Islet of Langerhans (tissue), 1 donor: Measurements from ENCODE around the gene CMKLR1.

Experiments used
- FAIRE-seq: peaks from one replicate; lab custom pipeline; 2011; peaks lifted over from hg19 to GRCh38; lab: Jason Lieb, UNC

The CMKLR1 gene

DNA sequence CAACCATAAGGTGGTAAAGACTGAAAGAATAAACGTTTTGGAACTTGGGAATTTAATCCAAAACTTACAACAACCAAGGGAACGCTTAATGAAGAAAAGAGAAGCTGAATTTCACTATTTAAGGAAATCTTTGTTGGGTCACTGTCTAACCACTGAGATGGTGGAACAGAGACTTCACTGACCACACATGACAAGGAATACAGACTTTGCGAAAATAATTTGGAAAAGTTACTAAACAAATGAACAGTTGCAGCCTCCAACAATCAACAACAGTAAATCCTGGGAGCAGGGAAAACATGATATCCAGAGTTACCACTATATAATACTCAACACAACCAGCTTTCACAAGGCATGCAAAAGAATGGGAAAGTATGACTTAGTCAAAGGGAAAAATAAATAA is 79.1 kb downstream of the CMKLR1 start:
- no peak for FAIRE-seq

DNA sequence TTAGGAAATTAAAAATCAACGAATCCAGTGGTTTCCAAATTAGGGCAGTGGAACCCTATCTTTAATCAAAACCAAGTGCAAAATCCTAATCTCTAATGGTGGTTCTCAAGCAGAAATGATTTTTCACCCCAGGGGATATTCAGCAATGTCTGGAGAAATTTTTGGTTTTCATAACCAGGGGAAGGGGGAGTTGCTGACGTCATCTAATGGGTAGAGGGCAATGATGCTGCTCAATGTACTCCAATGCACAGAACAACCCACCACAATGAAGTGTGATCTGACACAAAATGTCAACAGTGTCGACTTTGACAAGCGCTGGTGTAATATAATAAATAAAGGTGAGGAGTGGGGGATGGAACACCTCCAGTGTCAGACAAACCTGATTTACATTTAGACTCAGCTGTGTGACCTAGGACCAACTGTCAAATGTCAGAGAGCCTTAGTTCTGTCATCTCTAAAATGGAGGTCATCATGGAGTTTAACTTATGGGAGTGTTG is 81.5 kb downstream of the CMKLR1 start:
- FAIRE-seq, result no peak

DNA sequence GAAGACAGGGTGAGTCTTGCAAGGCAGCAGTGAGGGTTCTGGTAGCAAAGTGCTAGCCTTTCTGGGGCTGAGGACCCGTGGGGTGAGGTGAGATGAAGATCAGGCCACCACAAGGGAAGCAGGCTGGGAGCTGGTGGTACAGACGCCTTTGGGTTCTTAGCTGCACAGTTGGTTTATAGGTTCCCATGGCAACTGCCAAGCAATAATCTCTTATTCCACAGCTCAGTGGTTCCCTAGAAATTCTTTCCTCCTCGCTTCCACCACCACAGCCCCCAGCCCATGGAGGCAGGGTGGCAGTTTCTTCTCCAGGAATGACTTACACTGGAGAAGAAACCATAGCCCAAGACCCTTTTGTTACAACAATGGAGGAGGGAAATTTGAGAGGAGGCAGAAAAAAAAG is 82.1 kb downstream of the CMKLR1 start:
- FAIRE-seq, result no peak

DNA sequence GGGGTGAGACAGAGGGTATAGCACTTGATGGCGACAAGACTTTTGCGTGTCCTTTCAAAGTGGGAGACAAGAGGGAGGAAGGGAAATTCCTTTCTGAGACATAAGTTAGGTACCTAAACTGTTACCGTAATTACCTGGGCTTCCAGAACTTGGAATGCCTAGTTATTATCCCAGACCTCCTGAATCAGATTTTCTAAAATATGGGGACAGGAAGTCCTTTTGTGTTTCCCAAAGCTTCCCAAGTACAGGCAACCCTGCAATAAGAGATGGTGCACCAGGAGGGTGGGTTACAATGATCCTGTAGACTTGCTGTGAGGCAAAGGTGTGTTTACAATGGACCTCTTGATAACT is 83.9 kb downstream of the CMKLR1 start:
- FAIRE-seq, result no peak

DNA sequence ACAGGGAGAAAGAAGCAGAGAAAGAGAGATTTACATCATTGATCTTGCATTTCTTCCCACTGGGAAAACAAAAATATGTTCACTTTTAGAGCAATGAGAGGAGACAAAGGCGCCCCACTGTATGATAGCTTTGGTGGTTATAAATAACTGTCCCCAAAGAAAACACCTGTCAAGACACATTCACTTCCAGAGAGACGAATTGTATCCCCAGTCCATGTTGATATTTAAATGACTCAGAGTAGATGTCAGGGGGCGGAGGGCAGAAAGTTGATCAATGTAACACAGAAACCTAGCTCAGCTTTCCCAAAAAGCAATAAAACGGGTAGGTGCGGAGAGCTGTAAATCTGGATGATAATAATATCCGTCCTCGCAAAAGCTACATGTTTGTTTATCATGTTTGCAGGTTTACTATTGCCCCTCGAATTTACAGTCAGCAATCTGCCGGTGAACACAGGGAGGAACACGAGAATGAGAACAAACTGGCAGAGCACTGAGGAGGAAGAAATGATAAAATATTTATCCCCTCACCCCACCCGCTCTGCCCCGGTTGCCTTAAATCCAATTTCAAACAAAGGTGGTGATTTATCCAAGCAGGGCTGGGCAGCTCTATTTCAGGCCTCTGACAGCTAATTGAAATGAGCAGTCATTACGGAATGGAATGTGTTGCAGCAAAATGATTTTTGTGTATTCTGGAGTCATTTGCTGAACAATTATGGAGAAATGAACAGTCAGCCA is 84.4 kb downstream of the CMKLR1 start:
- peak; percentile 45 for FAIRE-seq

DNA sequence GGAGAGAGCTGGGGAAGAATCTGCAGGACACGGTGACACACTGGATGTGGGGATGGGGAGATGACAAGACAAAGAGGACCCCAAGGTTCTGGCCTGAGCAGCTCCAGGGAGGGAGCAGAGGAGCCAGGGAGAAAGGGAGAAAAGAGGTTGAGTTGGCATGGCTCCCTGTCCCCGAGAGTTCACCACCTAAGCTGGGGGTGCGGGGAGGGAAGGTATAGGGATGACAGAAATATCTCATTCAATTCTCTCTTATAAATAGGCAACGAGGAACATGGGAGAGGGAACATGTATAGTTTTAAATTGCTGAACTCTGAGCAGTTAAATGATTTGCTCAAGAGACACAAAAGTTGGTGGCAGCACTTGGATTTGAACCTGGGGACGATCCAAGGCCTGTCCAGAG is 85.1 kb downstream of the CMKLR1 start:
- no peak for FAIRE-seq

DNA sequence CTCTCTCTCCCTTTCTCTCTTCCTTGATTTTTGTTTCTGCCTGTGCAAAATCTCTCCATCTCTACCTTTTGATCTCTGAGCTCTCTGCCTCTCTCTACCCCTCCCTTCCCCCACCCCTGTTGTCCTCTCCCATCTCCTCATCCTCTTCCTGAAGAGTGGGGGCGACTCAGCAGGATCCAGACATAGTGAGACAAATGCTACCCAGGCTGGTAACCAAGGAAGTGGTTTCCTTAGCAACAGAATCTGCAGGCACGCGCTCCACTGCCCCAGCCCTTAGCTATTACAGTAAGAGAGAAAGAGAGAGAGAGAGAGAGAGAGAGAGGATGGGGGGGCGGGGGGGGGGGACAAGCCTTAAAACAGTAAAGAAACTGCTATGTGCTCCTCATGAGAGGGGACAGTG is 85.6 kb downstream of the CMKLR1 start:
- FAIRE-seq, result no peak

DNA sequence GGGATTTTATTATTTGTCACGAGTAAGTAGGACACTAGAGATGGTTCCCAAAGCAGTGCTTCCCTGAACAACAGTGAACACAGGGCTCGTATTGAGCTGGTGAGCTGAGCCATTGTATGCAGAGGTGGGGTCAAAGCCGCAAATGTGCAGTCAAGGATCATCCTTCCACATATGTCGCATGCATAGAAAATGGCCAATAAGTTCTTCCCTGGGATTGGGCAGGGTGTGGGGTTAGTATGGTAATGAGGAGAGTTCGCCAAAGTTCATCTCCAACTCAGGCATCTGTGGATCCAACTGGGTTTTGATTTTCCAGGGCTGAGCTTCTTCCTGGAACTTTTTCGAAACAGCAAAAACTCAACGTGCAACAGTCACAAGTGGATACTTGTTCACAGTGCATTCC is 86.6 kb downstream of the CMKLR1 start:
- no peak for FAIRE-seq

DNA sequence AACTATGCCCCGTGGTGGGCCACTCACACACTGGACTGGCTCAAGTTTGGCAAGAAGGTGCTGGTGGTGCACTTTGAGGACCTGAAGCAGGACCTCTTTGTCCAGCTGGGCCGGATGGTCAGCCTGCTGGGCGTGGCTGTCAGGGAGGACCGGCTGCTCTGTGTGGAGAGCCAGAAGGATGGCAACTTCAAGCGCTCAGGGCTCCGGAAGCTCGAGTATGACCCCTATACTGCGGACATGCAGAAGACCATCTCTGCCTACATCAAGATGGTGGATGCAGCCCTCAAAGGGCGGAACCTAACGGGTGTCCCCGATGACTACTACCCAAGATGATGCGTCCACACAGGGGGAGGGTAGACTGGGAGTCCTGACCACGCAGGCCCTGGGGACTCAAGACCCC is 91.1 kb downstream of the CMKLR1 start:
- FAIRE-seq, result no peak

DNA sequence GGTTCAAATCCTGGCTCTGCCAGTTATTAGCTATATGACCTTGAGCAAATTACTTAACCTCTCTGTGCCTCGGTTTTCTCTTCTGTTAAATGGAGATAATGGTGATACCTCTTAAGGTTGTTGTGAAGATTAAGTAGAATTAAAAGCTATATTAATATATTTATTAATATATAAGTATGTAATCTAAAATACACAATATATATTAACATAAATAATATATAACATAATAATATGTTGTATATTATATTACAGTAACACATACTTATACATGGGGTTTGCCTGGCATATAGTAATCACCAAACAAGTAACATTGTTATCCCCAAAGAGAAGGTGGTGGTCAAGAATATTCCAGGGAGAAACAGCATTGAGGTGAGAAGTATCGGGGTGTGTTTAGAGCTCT is 92.0 kb downstream of the CMKLR1 start:
- FAIRE-seq, result no peak

DNA sequence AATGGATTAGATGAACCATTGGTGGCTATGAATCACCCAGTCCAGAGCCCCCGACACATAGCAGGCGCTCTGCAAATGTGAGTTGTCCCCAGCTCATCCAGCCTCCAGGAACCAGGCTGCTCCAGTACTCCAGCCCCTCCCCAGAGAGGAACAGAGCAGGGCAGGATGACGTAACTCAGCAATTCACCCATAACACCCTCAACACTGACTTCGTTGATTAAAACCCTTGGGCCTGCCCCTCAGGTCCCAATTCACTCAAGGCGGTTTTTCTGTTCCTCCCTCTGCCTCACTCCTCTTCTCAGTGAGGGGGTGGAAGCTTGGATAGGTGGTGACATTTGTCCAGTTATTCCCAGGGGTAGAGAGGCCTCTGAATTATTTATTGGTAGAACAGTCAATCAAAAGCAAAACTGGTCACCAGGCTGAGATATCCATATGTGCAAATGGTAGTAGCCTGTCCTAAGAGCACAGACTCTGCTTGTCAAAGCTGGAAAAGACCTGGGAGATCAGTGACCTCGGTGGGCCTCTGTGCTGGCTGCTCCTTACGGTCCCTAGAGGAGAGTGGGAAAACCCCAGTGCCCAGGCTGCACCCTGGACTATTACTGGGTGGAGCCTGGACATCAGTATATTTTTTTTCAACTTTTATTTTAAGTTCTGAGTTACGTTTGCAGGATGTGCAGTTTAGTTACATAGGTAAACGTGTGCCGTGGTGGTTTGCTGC is 97.0 kb downstream of the CMKLR1 start:
- FAIRE-seq, result no peak

DNA sequence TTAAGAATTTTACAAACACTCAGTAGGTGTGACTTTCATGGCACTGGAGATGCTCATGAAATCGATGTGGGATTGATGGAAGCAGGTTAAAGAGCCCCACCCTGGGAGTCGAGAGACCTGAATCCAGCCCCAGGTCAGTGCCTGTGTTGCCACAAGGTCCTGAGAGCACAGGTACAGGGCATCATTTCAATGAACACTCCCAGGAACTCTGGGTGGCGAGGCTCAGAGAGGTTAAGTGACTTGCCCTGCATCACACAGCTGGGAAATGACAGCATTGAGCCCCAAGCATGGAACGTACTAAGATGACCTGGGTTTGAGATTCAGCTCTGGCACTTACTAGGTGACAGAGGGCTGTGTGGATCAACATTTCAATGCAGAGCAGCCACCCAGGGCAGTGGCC is 98.2 kb downstream of the CMKLR1 start:
- FAIRE-seq, result no peak

DNA sequence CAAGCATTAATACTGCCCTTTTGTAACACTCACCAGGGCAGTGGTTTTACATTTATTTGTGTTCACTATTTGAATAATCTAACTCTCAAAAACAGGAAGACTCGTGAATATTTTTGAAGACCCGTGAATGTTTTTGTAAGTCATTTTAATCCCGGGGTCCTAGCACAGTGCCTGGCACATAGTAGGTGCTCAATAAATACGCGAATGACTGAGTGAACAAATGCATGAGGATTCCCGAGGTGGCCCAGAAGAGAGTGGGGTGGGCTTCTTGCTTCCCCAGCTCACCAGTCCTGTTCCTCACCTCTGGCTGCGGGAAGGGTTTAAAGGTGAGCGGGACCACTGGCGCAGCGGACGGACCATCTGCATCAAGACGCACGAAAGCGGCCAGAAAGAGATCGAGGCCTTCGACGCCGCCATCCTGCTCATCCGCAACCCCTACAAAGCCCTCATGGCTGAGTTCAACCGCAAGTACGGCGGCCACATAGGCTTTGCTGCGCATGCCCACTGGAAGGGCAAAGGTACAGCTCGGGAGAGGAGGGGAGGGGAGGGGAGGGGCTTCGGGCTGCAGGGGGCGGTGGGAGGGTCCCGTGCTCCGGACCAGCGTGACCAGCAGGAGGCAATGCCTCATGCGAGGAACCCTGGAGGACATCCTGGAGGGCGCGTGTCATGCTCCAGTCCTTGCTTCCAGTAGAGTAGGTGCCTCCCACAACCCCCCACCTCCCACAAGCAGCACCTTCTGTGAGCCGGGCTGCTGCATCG is 98.9 kb downstream of the CMKLR1 start:
- no peak for FAIRE-seq

DNA sequence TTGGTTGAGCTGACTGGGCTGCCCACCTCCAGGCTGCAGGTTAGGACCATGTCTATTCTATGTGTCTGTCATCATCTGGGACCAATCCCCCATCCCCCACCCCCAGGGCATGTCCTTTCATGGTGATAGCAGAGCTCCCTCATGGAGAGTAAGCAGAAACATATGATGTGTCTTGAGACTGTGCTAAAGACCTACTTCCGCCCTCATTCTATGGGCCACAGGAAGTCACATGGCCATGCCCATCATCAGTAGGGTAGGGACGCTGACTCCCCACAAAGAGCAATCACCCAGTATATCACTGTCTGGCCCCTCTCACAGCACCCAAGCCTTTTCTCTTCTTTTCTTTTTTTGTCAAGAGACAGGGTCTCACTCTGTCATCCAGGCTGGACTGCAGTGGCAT is 99.7 kb downstream of the CMKLR1 start:
- FAIRE-seq, result no peak

DNA sequence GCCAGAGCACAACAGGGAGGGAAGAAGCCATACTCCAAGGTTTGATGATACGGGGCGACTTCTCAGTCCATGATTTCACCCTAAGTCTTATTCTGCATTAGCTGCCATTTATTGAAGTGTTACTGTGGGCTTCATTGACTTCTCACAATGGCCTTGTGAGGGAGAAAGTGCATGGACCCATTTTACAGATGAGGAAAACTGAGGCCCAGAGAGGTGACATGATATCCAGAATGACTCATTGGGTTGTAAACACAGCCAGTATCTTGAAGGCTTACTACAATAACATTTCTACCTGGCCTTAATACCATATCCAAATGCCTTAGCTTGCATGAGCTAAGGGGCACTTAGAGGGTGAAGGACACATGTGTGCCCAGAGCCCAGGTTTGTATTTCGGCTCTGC is 100.6 kb downstream of the CMKLR1 start:
- FAIRE-seq, result no peak
